Measurements from ENCODE around the gene MCOLN2. TPM values are rescaled to one million over a fixed set of nuclear protein-coding genes. Genes with fewer than 3 reads are reported as not detected.
"Not testable (repeated sequence)": the region's sequence is repeated elsewhere in the genome, so short reads cannot be mapped to it uniquely, and the experiment has no call there.

Gene MCOLN2
- total RNA-seq, 1 donor from 2014 or later = 0.48 TPM

- DNase-seq (ENCODE audit: low read depth) = peak; percentile 93
Observed at GRCh38 chr1:84944767-84945486, 52.0 kb downstream of the MCOLN2 start.

GRCh38 chr1:84941843-84942242 is 55.1 kb downstream of the MCOLN2 start:
- DNase-seq (ENCODE audit: low read depth) = no peak

GRCh38 chr1:84940481-84940880 is 56.4 kb downstream of the MCOLN2 start:
- DNase-seq (ENCODE audit: low read depth) = no peak

- DNase-seq (ENCODE audit: low read depth) = no peak
Observed at GRCh38 chr1:84939761-84940160, 57.2 kb downstream of the MCOLN2 start.

- DNase-seq (ENCODE audit: low read depth) = no peak
Observed at GRCh38 chr1:84939151-84939550, 57.8 kb downstream of the MCOLN2 start.

GRCh38 chr1:84936116-84936810 is 60.6 kb downstream of the MCOLN2 start:
- DNase-seq (ENCODE audit: low read depth) = peak; percentile 75

GRCh38 chr1:84933011-84933611 is 63.8 kb downstream of the MCOLN2 start:
- no peak for DNase-seq (ENCODE audit: low read depth)

- no peak for DNase-seq (ENCODE audit: low read depth)
Observed at GRCh38 chr1:84930831-84931230, 66.1 kb downstream of the MCOLN2 start.

GRCh38 chr1:84930329-84930728 is 66.6 kb downstream of the MCOLN2 start:
- DNase-seq (ENCODE audit: low read depth) = no peak

- DNase-seq (ENCODE audit: low read depth) = no peak
Observed at GRCh38 chr1:84929581-84929980, 67.3 kb downstream of the MCOLN2 start.

GRCh38 chr1:84928979-84929378 is 67.9 kb downstream of the MCOLN2 start:
- DNase-seq (ENCODE audit: low read depth) = no peak

GRCh38 chr1:84923317-84923716 is 73.6 kb downstream of the MCOLN2 start:
- no peak for DNase-seq (ENCODE audit: low read depth)

GRCh38 chr1:84920159-84920558 is 76.8 kb downstream of the MCOLN2 start:
- DNase-seq (ENCODE audit: low read depth) = no peak

GRCh38 chr1:84919461-84919970 is 77.4 kb downstream of the MCOLN2 start:
- no peak for DNase-seq (ENCODE audit: low read depth)

GRCh38 chr1:84918726-84919336 is 78.1 kb downstream of the MCOLN2 start:
- no peak for DNase-seq (ENCODE audit: low read depth)

GRCh38 chr1:84916897-84917296 is 80.0 kb downstream of the MCOLN2 start:
- no peak for DNase-seq (ENCODE audit: low read depth)

GRCh38 chr1:84913555-84913892 is 83.4 kb downstream of the MCOLN2 start:
- DNase-seq (ENCODE audit: low read depth) = no peak

GRCh38 chr1:84912726-84913554 is 84.0 kb downstream of the MCOLN2 start:
- DNase-seq (ENCODE audit: low read depth) = no peak

GRCh38 chr1:84908746-84909464 is 88.0 kb downstream of the MCOLN2 start:
- DNase-seq (ENCODE audit: low read depth) = not testable (repeated sequence)

- DNase-seq (ENCODE audit: low read depth) = no peak
Observed at GRCh38 chr1:84907095-84907827, 89.7 kb downstream of the MCOLN2 start.
